Measurements from ENCODE around the gene BTBD16.

GRCh38 chr10:122258136-122259074 is 12.7 kb upstream of the BTBD16 start:
- TF ChIP-seq CTCF (IDR thresholded peaks at IDR 0.05) = no peak
- TF ChIP-seq IRF2 (CRISPR knock-in tag; IDR thresholded peaks at IDR 0.05; ENCODE audit: borderline replicate concordance, low read depth) = no peak
- no peak for TF ChIP-seq CDX4 (CRISPR knock-in tag; IDR thresholded peaks at IDR 0.05; ENCODE audit: borderline replicate concordance)
- TF ChIP-seq NR2C2 (CRISPR knock-in tag; IDR thresholded peaks at IDR 0.05) = no peak
- no peak for TF ChIP-seq CREB1 (CRISPR knock-in tag; IDR thresholded peaks at IDR 0.05)
- no peak for TF ChIP-seq ATF6 (CRISPR knock-in tag; IDR thresholded peaks at IDR 0.05)
